GM18517 (cell line): ENCODE data around the gene HLX.

Experiments
- ATAC-seq: cut with Tn5 transposase; IDR thresholded peaks from one replicate; pipeline ENCODE4 v1.9.1; 2021; ENCODE audit warnings: mild to moderate bottlenecking, moderate library complexity; ENCODE audit not compliant: unreplicated experiment

HLX gene

DNA sequence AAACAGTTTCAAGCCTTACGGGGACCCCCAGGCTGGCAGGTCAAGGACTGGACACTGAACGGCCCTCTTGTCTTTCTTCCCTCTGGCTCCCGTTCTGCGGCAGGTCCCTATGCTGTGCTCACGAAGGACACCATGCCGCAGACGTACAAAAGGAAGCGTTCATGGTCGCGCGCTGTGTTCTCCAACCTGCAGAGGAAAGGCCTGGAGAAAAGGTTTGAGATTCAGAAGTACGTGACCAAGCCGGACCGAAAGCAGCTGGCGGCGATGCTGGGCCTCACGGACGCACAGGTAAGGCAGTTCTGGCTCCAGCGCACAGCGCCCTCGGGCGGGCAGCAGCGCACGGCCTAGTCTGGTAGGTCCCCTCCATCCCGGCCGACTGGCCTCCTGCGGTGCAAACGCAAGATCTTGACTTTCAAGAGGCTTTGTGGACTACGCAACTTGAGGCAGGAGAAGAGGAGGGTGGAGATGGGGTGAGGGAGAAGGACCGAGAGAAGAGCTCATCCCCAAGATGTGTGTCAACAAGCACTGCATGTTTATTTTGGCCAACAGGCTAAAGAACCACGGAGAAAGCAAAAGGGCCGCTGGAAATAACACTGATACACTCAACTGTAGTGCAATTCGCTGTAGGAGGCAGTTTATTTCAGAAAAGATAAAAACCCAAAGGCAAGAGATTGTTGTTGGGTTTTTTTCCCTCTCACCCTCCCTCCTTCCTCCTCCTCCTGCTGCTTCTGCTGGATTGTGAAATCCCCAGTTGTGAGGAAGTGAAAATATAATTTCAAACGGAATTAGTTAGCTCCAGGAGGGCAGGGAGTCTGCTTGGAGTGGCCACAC lies 3.0 kb downstream of the HLX start:
- no peak for ATAC-seq

DNA sequence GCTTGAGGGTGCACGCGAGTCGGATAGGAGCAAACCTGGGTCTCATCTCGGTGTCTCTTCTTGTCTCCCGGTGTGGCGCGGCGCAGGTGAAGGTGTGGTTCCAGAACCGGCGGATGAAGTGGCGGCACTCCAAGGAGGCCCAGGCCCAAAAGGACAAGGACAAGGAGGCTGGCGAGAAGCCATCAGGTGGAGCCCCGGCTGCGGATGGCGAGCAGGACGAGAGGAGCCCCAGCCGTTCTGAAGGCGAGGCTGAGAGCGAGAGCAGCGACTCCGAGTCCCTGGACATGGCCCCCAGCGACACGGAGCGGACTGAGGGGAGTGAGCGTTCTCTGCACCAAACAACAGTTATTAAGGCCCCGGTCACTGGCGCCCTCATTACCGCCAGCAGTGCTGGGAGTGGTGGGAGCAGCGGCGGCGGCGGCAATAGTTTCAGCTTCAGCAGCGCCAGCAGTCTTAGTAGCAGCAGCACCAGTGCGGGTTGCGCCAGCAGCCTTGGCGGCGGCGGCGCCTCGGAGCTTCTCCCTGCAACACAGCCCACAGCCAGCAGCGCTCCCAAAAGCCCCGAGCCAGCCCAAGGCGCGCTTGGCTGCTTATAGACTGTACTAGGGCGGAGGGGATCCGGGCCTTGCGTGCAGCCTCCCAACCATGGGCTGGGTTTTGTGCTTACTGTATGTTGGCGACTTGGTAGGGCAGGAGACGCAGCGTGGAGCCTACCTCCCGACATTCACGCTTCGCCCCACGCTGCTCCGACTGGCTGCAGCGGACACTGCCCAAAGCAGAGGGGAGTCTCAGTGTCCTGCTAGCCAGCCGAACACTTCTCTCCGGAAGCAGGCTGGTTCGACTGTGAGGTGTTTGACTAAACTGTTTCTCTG lies 5.1 kb downstream of the HLX start:
- no peak for ATAC-seq

DNA sequence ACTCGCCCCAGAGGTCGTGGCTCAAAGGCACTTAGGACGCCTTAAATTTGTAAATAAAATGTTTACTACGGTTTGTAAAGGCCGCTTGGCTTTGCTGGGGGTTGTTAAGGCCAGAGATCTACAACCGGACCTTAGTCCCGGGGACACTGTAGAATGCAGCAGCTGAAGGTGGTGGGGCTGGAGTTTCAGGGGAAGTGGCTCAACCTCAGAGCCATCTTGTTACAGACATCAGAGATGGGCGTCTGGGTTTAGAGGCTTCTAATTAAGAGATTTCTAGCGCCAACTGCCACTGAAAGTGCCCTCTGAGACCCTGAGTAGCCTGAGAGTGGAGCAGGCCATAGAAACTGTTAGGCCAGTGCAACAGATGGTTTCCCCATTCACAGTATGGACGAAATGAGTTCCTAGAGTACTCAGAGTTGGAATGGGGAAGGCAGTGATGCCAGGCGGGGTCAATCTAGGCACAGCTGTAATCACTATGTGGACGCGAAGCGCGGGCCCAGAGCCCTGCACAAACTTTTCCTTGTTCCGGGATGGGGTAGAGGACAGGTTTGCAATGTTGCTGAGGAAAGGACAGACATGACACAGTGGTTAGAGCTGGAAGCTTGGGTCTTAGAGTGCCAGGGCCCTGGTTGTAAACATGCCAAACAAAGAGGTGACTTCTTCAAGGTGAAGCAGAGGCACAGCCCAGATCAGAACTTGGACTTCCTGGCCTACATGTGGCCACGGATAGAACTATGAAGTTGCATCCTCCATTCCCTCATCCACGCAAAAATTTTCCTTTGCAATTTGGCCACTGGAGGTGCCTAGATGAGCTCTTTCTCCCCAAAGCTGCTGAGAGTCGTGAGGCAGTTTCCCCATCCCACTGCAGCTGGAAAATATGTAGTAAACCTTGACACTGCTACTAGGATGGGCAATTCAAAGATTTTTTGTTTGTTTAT lies 6.0 kb downstream of the HLX start:
- no peak for ATAC-seq

DNA sequence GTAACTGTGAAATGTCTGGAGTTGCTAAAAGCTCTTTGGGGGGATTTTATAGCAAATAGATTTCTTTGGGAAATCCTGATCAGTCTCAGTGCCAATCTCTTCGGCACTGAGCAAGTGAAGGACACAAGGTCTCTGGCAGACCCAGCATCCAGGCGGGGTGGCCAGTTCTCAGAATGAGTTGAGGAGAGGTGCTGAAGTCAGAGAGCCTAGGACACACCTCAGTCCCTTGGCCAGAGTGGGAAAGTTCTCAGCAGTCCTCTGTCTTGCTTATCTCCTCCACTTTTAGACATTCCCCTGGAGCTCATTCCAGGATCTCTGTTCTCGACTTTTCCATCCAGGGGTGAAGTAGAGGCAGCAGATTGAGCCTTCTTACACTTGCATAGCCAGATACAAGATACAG lies 6.7 kb downstream of the HLX start:
- ATAC-seq, result no peak

DNA sequence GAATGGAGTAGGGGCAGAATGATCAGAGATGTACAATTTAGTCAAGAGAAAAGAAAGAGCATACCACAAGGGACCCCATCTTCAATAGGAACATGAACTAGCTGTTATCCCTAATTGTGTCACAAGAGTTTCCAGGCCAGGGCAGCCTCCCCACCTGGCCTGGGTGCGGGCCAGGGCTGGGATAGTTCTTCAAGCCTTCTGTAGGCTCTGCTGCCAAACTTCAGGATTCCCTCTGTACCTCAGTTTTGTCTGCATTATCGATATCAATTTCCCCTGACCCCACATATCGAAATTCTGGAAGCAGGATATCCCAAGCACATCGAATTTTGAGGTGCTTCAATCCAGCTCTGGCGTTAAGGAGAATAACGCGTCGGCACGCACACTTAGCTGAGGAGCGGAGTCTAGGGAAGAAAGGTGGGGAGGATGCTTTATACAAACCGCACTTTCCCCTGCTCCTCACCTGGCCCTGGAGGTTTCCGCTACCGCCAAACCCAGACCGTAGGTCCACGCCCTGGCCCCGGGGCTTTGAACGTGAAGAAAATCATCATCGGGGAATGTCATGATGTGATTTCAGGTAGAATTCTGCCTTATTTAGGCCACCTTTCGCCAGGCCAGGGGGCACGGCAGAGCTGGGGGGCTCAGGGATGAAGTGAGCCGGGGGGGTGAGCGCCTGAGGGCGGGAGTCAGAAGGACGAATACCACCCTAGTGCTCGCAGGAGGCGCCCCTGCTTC lies 7.4 kb downstream of the HLX start:
- no peak for ATAC-seq

DNA sequence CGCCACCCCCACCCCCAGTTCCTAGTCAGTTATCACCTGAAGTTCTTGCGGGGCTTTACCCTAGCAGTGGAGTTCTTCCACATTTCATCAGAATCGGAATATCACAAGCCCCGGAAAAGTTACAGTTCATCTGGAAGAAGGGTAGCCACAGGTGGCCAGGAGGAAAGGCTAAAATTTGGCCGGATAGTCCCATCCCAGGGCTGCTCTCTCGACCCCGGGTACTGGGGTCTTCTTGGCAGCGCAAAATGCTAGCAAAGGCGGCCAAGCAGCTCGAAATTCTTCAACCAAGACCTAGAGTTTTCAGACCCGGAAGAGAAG lies 7.9 kb downstream of the HLX start:
- ATAC-seq, result no peak

DNA sequence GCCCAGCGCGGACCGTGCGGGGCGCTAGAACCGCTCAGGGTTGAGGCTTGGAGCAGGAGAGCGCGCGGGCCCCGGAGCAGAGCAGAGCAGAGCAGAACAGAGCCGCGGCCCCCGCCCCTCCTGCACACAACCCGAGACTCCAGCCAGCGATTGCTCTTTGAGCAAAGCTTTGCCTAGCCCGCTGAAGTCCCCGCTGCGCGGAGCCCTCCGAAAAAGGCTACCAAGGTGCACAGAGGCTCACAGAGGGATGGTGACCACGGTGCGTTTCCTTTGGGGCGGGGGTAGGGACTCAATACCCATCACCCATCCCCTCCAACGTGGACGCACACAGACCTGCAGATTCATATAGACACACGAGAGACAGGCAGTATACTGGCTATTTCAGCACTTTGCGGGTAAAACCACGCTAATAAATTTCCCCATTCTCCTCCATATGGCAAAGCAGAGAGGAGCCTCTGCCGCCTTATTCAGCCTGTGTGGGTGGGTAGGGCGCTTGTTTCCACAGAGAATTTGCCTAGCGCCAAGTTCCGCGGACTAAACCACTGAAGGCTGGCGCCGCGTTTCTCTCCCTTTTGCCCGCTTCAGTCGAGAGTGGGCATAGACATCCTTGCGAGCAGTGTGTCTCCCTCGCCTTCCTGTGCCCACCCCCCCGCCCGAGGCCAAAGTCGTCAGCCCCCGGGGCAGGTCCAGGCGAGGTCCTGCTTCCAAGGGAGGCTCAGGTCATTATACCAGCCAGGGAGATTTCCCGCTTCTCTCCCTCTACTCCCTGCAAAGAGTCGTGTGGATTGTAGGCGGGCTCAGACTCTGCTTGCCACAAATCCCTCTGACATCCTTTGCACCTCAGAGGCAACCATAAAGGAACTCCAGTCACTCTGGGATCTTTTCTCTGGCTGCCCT lies 8.5 kb downstream of the HLX start:
- ATAC-seq, result no peak

DNA sequence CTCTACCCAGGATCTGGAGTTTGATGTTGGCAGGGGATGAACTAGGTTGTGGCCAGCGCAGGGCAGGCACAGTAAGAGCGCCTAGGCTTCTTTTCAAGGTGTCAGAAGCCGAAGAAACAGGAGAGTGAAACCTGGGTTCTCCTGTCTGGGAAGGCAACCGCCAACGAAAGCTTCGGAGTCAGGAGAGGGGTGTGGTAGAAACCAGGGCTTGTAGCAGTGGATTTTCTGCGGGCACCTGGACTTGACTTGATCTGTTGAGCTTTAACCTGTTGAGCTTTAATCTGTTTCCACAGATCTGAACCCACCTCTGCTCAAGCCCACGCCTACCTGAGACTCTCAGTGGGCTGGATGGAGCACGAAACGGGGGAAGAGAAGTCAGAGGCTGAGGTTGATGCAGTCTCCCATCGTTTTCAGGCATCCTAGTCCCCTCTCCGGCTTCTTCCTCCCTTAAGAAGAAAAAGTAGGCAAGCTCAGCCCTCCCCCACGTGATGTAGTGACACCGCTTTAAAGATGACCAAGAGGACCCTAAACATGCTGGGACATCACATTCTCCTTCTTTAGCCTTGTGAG lies 9.3 kb downstream of the HLX start:
- no peak for ATAC-seq

DNA sequence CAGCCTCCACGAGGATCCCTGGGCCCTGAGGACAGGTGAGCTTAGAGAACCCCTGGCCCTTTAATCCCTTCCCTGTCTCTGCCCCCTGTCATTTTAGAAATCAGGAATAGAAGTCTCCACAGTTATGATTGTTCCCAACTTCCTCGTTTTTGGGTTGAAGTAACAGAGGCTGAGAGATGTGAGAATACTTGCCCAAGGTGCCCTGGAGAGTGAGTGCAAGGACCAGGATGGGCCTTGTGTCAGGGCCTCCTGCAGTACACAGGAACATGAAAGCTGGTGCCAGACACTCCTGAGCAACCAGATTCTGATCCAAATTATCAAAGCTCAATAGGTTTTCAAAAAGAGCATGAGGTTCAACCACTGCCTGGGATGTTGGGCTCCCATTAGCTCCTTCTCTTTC lies 10.1 kb downstream of the HLX start:
- ATAC-seq, result no peak

DNA sequence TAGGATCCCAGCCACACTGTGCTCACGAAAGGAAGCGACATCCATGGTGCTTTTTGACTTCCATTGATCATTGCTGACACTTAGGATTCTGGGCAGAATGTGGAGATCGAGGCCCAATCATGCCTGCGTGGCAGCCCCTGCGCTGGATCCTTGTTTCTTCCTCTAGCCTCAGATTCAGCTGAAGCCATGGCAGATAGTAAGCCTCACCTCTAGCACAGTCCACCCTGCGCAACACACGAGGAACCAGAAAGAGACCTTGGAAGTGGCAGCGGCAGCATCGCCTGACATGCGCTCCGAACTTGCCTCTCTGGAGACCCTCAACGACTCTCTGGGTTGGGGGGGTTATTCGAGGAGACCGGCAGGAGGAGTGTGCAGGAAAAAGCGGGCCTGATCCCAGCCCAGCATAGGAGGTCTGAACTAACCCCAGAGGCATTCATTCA lies 10.6 kb downstream of the HLX start:
- no peak for ATAC-seq

DNA sequence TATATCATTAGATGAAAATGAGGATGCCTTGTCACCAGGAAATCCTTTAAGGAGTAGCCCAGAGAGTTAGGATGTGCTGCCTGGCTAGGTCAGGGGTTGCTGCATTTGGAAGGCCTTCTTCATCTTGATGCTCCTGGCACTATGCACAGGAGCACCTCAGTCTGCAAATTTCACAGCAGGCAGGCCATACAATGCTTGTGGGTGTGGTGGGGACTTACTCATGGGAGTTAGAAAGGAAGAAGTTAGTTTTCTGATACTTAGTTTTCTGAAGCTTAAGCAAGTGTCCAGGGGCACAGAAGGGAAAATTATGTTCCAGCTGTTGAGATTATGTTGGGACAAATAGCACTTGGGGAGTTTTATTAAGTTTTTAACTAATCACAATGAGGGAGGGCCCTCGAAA lies 11.4 kb downstream of the HLX start:
- no peak for ATAC-seq

DNA sequence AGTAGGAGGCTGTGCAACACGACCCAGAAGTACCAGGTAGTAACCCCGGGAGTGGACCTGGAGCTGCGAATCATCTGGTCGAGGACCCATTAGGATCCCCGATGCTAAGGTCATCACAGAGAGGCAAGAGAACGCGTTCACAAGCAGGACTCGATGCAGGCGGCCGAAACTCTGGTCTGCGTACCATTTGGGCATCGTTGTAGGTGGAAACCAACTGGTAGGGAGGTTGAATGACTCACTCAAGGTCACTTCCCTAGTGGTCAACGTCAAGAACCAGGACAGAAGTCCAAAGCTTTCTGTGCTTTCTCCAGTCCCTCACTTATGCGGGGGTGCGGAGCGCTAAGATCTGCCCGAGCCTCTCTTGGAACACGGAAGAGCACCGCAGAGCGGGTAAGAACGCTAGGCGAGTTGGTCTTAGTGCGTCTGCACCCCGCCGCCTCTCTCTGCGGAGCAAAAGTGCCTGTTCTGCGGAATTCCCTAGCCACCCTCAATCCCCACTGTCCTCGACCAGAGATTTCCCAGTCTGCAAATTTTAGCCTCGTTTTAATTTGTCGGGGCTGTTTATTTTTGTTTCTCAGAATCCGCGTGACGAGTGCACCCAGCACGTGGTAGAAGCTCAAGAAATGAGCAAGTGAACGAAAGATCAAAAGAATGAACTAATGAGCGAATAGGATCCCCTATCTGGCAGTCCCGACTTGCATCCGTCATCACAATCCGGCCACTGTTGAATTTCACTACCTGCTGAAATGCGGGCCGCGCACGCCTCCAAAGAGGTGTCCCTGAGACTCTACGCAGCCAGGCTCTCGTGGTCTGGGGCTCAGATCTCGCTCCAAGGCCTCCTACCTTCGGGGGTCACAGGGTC lies 12.2 kb downstream of the HLX start:
- no peak for ATAC-seq

DNA sequence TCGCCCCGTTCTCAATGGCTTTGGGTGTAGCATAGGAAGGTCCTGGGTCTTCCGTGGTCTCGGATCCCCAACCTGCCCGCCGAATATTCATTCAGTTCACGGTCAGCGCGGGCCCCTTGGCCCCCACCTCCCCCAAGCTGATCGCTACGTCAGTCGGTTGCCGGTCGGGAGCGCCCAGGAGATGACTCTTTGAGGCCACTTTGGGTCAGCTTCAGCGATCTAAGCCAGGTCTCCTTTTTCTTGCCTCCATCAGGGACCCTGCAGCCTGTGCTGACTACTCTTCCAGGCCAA lies 12.8 kb downstream of the HLX start:
- ATAC-seq, result no peak

DNA sequence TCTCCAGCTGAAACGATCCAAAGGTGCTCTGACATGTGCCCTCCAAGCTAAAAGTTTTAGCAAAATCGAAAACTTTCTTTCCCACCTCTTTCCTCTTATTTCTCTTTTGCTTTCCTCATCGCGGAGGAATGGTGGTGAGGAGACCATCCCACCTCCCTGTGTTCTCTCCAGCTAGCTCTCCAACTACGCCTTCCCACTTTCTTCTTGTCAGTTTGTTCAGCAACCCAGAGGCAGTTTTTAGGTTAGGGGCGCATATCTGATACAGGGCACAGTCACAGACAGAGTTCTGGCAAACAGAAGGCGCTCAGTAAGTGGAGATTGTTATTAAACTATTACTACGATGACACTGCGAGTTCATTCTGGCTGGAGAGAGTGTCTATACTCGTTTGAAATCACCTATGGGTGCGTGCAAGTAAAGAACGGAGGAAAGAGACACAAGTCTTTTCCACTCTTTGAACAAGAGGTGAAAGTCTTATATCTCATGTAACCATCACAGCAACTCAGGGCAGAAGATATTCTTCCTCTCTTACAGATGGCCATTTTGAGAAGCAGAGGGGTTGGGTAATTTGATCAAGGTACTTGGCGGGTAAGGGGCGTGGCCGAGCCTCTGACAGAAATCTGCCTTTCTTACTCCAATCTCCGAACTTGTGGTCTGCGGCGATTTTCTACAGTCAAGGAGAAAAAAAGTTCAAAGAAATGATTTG lies 13.9 kb downstream of the HLX start:
- no peak for ATAC-seq

DNA sequence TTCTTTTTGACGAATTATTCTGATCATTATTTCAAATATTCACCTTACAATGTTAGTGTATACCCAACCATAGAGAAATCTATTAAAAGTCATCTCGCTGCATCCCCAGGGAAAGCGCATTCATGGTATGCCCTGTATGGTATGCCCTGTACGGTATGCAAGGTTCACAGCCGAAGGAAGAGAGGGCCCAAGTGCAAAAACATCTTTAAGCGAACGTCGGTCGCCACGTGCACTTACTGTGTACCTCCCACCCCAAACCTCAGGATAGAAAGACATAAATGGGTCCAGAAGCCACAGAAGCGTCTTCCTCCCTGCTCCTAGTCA lies 14.4 kb downstream of the HLX start:
- no peak for ATAC-seq

DNA sequence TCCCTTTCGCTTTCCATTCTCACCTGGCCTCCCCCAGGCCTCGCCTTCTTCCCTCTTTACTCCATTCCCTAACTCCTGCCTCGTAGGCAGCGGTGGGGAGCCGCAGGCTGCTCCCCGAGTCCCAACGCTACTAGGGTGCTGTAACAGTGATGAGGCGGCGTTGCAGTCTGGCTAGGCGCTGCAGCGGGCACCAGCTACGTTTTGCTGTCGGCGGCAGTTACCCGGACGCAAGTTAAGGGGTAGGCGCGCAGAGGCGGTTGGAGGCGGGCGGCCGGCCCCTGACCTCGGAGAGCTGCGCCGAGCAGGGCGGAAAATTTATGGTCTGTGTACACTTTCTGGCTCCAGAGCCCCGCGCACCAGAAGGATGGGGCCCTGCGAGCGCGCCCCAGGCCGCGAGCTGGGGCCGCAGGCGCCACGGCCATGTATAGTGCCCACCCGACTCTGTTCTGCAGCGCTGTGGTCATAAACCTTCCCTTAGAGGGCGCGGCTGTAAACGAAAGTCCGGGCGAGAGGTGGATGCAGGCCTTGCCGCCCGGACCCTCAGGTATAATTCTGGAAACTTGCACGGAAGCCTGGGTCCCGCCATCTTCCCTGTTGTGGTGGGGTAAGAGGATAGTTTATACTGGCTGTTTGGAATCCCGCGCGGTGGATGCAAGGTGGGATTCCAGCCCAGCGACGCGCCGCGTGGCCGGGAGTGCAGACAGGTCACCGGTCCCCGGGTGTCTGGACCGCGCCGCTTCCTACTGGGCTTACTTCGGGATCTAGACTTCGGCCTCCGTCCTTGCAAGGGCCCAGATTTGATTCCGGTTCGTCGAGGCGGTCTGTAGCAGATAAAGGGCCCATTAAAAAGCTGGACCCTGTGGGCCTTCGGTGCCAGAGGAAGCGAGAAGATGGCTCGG lies 15.0 kb downstream of the HLX start:
- ATAC-seq, result no peak

DNA sequence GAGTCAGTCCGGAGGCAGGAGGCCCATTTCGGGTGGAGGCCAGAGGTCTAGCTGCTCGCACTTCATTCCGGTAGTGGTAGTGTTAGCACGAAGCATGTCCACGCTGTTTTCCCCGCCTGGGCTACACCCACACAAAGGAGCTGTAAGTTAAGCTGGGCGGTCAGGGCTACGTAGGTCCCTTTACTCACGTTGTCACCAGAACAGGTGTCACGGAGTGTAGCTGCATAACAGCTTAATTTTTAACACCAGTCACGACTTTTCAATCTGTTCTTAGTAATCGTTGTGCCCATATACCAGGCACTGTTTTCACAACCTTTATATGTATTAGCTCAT lies 15.6 kb downstream of the HLX start:
- ATAC-seq, result no peak
